ENCODE measurements around the gene CEP72.
"Not testable (repeated sequence)": the region's sequence is repeated elsewhere in the genome, so short reads cannot be mapped to it uniquely, and the experiment has no call there.

Gene CEP72

GRCh38 chr5:579746-580366, 32.3 kb upstream of the CEP72 start:
- no peak for DNase-seq (ENCODE audit: low read depth, low spot score)
- no peak overlapping the region for H3K4me3 ChIP-seq (ENCODE audit: low read length)

- no peak for DNase-seq (ENCODE audit: low read depth, low spot score)
Measured at GRCh38 chr5:580436-580835, 31.7 kb upstream of the CEP72 start.

GRCh38 chr5:581266-581665, 30.9 kb upstream of the CEP72 start:
- no peak overlapping the region for H3K4me3 ChIP-seq (ENCODE audit: low read length)
- DNase-seq (ENCODE audit: low read depth, low spot score) = no peak

More at GRCh38 chr5:580436-580835, 31.7 kb upstream of the CEP72 start:
- H3K4me3 ChIP-seq (ENCODE audit: low read length) = no peak overlapping the region

- H3K4me3 ChIP-seq (ENCODE audit: low read length) = no peak overlapping the region
- DNase-seq (ENCODE audit: low read depth, low spot score) = no peak
Measured at GRCh38 chr5:581941-582340, 30.2 kb upstream of the CEP72 start.

GRCh38 chr5:582445-582844, 29.7 kb upstream of the CEP72 start:
- DNase-seq (ENCODE audit: low read depth, low spot score); H3K4me3 ChIP-seq (ENCODE audit: low read length): not testable (repeated sequence)

- no peak overlapping the region for H3K4me3 ChIP-seq (ENCODE audit: low read length)
- DNase-seq (ENCODE audit: low read depth, low spot score) = no peak
Measured at GRCh38 chr5:582936-583635, 29.1 kb upstream of the CEP72 start.

- H3K4me3 ChIP-seq (ENCODE audit: low read length) = no peak overlapping the region
- DNase-seq (ENCODE audit: low read depth, low spot score) = no peak
Measured at GRCh38 chr5:583645-584044, 28.5 kb upstream of the CEP72 start.

- DNase-seq (ENCODE audit: low read depth, low spot score) = no peak
- no peak overlapping the region for H3K4me3 ChIP-seq (ENCODE audit: low read length)
Measured at GRCh38 chr5:584216-584615, 27.9 kb upstream of the CEP72 start.

GRCh38 chr5:584846-585245, 27.3 kb upstream of the CEP72 start:
- DNase-seq (ENCODE audit: low read depth, low spot score) = no peak

GRCh38 chr5:585556-585955, 26.6 kb upstream of the CEP72 start:
- H3K4me3 ChIP-seq (ENCODE audit: low read length) = no peak overlapping the region
- DNase-seq (ENCODE audit: low read depth, low spot score) = no peak

More at GRCh38 chr5:584846-585245, 27.3 kb upstream of the CEP72 start:
- no peak overlapping the region for H3K4me3 ChIP-seq (ENCODE audit: low read length)

GRCh38 chr5:585962-586628, 26.0 kb upstream of the CEP72 start:
- no peak overlapping the region for H3K4me3 ChIP-seq (ENCODE audit: low read length)
- DNase-seq (ENCODE audit: low read depth, low spot score) = no peak

- DNase-seq (ENCODE audit: low read depth, low spot score) = no peak
- H3K4me3 ChIP-seq (ENCODE audit: low read length) = no peak overlapping the region
Measured at GRCh38 chr5:586751-587285, 25.3 kb upstream of the CEP72 start.

GRCh38 chr5:587403-587802, 24.7 kb upstream of the CEP72 start:
- H3K4me3 ChIP-seq (ENCODE audit: low read length) = no peak overlapping the region
- DNase-seq (ENCODE audit: low read depth, low spot score) = no peak

- DNase-seq (ENCODE audit: low read depth, low spot score) = no peak
- no peak overlapping the region for H3K4me3 ChIP-seq (ENCODE audit: low read length)
Measured at GRCh38 chr5:588406-588995, 23.6 kb upstream of the CEP72 start.

GRCh38 chr5:589173-589572, 23.0 kb upstream of the CEP72 start:
- no peak for DNase-seq (ENCODE audit: low read depth, low spot score)
- no peak overlapping the region for H3K4me3 ChIP-seq (ENCODE audit: low read length)

GRCh38 chr5:589588-589987, 22.6 kb upstream of the CEP72 start:
- no peak overlapping the region for H3K4me3 ChIP-seq (ENCODE audit: low read length)
- no peak for DNase-seq (ENCODE audit: low read depth, low spot score)

- no peak for DNase-seq (ENCODE audit: low read depth, low spot score)
- H3K4me3 ChIP-seq (ENCODE audit: low read length) = no peak overlapping the region
Measured at GRCh38 chr5:590346-590745, 21.8 kb upstream of the CEP72 start.

- DNase-seq (ENCODE audit: low read depth, low spot score) = no peak
- H3K4me3 ChIP-seq (ENCODE audit: low read length) = no peak overlapping the region
Measured at GRCh38 chr5:591746-592145, 20.4 kb upstream of the CEP72 start.

GRCh38 chr5:592158-592557, 20.0 kb upstream of the CEP72 start:
- H3K4me3 ChIP-seq (ENCODE audit: low read length) = no peak overlapping the region
- no peak for DNase-seq (ENCODE audit: low read depth, low spot score)

- no peak overlapping the region for H3K4me3 ChIP-seq (ENCODE audit: low read length)
- DNase-seq (ENCODE audit: low read depth, low spot score) = no peak
Measured at GRCh38 chr5:593511-593910, 18.6 kb upstream of the CEP72 start.

All from Jurkat, Clone E6-1 (cell line).